Testis (tissue), 3 donors: ENCODE data around the gene PPP1R13B. TPM values are rescaled to one million over a fixed set of nuclear protein-coding genes. Genes with fewer than 3 reads are reported as not detected.
A peak's percentile ranks its signal among the peaks of the same experiment; 100 is the strongest.

Experiments
- DNase-seq: peaks from one replicate; pipeline ENCODE4 v3.0.0-alpha.2; 2019
- H3K27ac ChIP-seq, 2 donors: fragments of 200-600 bp; sonication (generic); one replicate each; pipeline ENCODE4 v1.5.1; 2019
- H3K27me3 ChIP-seq: fragments of 200-600 bp; sonication (generic); one replicate; pipeline ENCODE4 v1.5.1; 2019
- H3K36me3 ChIP-seq: fragments of 200-600 bp; sonication (generic); one replicate; pipeline ENCODE4 v1.5.1; 2017; ENCODE audit warnings: low read depth; ENCODE audit errors: missing control alignments
- H3K4me1 ChIP-seq: fragments of 200-600 bp; sonication (generic); one replicate; pipeline ENCODE4 v1.5.1; 2019
- H3K4me3 ChIP-seq, 2 donors: fragments of 200-600 bp; sonication (generic); one replicate each; pipeline ENCODE4 v1.5.1; 2017 to 2019
- H3K9me3 ChIP-seq: fragments of 200-600 bp; sonication (generic); one replicate; pipeline ENCODE4 v1.5.1; 2017
- CTCF ChIP-seq, 3 experiments: fragments of 450-650 bp in 2 of 3; fragments of 200-600 bp in 1 of 3; sonication (generic) in 1 of 3; IDR thresholded peaks; one replicate each; pipeline ENCODE4 v1.5.1; 2016 to 2019; ENCODE audit warnings: antibody characterized with exemption in 3 of 3, mild to moderate bottlenecking in 2 of 3, moderate library complexity in 1 of 3
- POLR2A ChIP-seq: fragments of 450-650 bp; IDR thresholded peaks from one replicate; pipeline ENCODE4 v1.6.1; 2017; ENCODE audit warnings: antibody characterized with exemption, mild to moderate bottlenecking, moderate library complexity
- WGBS, 2 donors: methylation state at CpG; one replicate each; pipeline ENCODE4 v1.1.5; 2018; 5-methylcytosine and 5-hydroxymethylcytosine counted together
- intact Hi-C: fragments of 100-400 bp; cut with DNase I; formaldehyde crosslinking; loops from one replicate; pipeline ENCODE4 v1.15.1; 2023; ENCODE audit warnings: low total_unique reads
- polyA plus RNA-seq: library from polyadenylated mRNA; stranded (reverse); fragments of 350-450 nt; fragmentation: Illumina TruSeq; extraction: RNeasy Lipid Tissue Mini Kit (QIAGEN cat#74804); gene quantifications from one replicate; pipeline ENCODE4 v1.2.3, GENCODE V29; 2014; ENCODE audit warnings: low read depth, low replicate concordance; ENCODE audit not compliant: insufficient read depth
- total RNA-seq, 2 donors: library from RNA; depleted of rRNA; stranded (reverse); fragments of >200 nt; gene quantifications; one replicate each; pipeline ENCODE4 v1.2.3, GENCODE V29; 2016

The PPP1R13B gene
- total and polyA plus RNA-seq, 3 donors from 2014 or later: 73.1 to 89.2 (median 82.4) TPM

GRCh38 chr14:103854822-103855733, 7.7 kb upstream of the PPP1R13B start:
- no peak overlapping the region for H3K4me3 ChIP-seq
- no peaks in the 10 kb centered on the region for H3K36me3 ChIP-seq
- DNase-seq: no peak
- H3K9me3 ChIP-seq: no peaks in the 10 kb centered on the region
- no peak for TF ChIP-seq POLR2A
- no peak for TF ChIP-seq CTCF (IDR thresholded peaks at IDR 0.05)
- H3K4me1 ChIP-seq: peaks cover 17% of the 10 kb centered on the region
- H3K27ac ChIP-seq: no peak overlapping the region
- intact Hi-C loops: no loop called here
- 58 to 70% methylated on average over 17 to 18 of the region's 18 CpGs for WGBS, 2 donors
- no peaks in the 10 kb centered on the region for H3K27me3 ChIP-seq

- Histone ChIP-seq H3K36me3 (no peaks in the 10 kb centered on the region), H3K27me3 (no peaks in the 10 kb centered on the region), H3K9me3 (no peaks in the 10 kb centered on the region), H3K27ac (no peak overlapping the region), H3K4me3 (no peak overlapping the region), H3K4me1 (peaks cover 10% of the 10 kb centered on the region)
- no peak for DNase-seq
- no peak for TF ChIP-seq CTCF (IDR thresholded peaks at IDR 0.05)
- no peak for TF ChIP-seq POLR2A
- intact Hi-C loops: no loop called here
- WGBS, 2 donors: 88 to 90% methylated on average over 13 of the region's 13 CpGs
Observed at GRCh38 chr14:103854017-103854808, 6.8 kb upstream of the PPP1R13B start.

GRCh38 chr14:103849151-103849886, 1.9 kb upstream of the PPP1R13B start:
- Histone ChIP-seq H3K27me3 (no peaks in the 10 kb centered on the region), H3K9me3 (no peaks in the 10 kb centered on the region), H3K4me1 (peaks cover 25% of the 10 kb centered on the region), H3K4me3 (no peak overlapping the region), H3K36me3 (no peaks in the 10 kb centered on the region), H3K27ac (peak overlapping the region; percentile 83 to 89)
- intact Hi-C loops: no loop called here
- TF ChIP-seq POLR2A: no peak
- TF ChIP-seq CTCF (IDR thresholded peaks at IDR 0.05): no peak
- WGBS, 2 donors: 79 to 89% methylated on average over 13 of the region's 13 CpGs
- DNase-seq: no peak

GRCh38 chr14:103848175-103849077, 1.1 kb upstream of the PPP1R13B start:
- no peak for TF ChIP-seq CTCF (IDR thresholded peaks at IDR 0.05)
- TF ChIP-seq POLR2A: no peak
- 5 to 6% methylated on average over 17 to 49 of the region's 57 CpGs for WGBS, 2 donors
- Histone ChIP-seq H3K9me3 (no peaks in the 10 kb centered on the region), H3K4me3 (peak overlapping the region; percentile 73 to 76), H3K27me3 (no peaks in the 10 kb centered on the region), H3K4me1 (peaks cover 25% of the 10 kb centered on the region), H3K27ac (peak overlapping the region; percentile 83 to 89), H3K36me3 (no peaks in the 10 kb centered on the region)
- DNase-seq: peak; percentile 80
- intact Hi-C loops: no loop called here
